ENCODE results near the gene ACOT8.
"Not testable (repeated sequence)": the region's sequence is repeated elsewhere in the genome, so short reads cannot be mapped to it uniquely, and the experiment has no call there.

Gene ACOT8

DNA sequence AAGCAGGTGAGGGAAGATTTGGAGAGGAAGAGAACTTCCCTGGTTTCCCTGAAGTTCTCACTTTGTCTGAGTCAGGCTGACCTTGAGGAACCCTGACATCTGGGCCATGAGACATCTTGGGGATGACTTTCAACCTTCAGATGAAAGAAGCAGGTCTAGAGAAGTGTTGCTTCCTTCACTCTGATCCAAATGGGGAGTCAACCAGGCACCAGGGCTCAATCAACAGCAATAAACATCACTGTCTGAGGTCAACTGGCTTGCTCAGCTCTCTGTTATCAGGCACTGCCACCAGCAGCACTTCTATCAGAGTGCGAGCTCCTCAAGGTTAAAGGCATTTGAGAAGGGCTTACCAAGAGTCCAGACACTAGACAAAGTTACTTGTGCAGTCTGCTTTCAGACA is 6.3 kb downstream of the ACOT8 start:
- DNase-seq, result no peak

GRCh38 chr20:45850238-45850637 is 7.0 kb downstream of the ACOT8 start:
- no peak for DNase-seq

GRCh38 chr20:45848969-45849582 is 8.1 kb downstream of the ACOT8 start:
- DNase-seq, result no peak

- DNase-seq, result no peak
Measured at GRCh38 chr20:45848421-45848820, 8.8 kb downstream of the ACOT8 start.

DNA sequence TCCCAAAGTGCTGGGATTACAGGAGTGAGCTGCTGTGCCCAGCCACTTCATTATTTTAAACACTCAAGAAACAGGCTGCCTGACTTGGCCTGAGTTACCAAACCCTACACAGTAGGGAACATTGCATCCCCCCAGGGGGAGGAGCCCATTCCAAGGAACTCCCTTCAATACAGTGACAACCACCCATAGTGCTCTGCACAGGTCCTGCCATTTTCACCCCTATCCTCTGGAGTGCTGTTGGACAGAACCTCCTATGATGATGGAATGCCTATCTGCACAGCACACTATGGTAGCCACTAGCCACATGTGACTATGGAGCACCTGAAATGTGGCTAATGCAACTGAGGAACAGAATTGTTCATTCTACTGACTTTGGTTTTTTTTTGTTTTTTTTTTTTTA is 11.7 kb downstream of the ACOT8 start:
- no peak for DNase-seq

DNA sequence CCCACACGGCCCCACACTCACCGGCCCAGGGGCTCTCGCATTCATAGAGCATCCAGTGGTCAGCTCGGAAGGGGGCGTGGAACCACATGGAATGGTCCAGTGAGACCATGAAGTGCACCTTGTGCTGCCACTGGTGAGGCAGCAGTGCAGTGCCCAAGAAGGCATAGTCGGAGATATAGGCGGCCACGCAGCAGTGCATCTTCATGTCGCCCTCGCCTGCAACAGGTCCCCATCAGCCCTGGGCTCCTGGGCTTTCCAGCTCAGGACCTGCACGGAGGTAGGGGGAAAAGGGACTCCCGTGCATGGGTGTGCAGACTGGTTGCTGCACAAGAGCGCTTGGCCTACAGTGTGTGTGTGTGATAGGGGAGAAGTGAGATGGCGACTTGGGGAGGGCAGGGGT is 13.7 kb downstream of the ACOT8 start:
- DNase-seq, result no peak

- DNase-seq, result no peak
Measured at GRCh38 chr20:45842169-45842812, 14.9 kb downstream of the ACOT8 start.

DNA sequence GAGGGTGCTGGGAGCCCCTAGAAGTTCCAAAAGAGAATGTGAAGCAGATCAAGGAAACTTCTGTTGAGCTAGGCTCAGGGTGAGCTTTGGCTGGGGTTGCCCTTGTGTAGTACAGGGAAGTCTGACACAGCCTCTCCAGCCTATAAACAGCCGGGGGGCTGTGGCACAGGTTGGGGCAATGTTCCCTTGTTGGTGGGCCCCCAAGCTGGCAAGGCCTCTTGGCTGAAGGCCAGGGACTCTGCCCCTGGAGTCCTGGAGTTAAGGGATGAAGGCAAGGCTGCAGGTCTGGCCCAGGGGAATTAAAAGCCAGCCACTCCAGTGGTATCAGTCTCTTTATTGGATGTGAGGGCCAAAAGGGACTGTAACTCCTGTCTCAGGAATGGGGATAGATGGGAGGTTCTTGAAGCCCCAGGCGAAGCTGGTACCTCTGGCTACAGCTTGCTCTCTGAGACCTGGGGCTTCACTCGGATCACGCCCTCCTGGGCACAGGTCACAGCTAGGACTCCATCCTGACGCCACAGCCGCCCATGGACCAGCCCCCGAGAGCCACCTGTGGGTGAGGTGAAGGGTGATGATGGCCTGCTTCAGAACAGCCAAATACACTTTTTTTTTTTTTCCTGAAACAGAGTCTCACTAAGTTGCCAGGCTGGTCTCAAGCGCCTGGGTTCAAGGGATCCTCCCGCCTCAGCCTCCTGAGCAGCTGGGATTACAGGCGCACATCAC is 15.6 kb downstream of the ACOT8 start:
- DNase-seq, result no peak

GRCh38 chr20:45840700-45841198 is 16.4 kb downstream of the ACOT8 start:
- no peak for DNase-seq

DNA sequence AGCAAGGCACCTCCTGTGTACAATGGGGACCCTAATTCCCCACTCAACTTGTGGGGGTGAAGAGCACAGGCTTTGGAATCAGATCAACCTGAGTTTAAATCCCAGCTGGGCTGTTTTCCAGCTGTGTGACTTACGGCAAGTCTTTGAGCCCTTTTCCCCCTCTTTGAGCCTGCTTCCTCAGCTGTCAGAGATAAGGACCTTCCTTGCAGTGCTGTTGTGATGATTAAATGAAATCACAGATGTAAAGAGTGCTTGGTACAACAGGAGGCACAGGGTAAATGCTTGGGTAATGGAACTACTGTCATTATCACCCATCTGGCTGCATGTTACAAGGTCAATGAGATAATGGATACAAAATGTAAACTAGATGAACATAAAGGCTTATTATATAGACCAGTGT is 20.4 kb downstream of the ACOT8 start:
- DNase-seq, result no peak

DNA sequence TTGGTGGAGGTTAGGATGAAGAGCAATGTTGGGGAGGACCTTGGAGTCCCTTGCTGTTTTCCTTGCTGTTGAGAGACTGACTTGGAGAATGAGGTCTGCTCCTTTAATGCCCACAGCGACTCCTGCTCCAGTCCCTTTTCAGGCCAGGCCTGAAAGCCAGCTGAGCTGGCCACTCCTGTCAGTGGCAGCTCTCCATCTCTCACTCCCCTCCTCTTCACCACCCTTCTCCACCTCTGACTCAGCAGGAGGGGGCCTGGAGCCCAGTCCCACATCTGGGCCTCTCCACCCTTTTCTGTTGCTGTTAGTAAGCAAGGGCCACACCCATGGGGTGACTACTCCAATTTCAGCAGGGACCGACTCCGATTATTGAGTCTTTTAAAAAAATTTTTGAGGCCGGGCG is 21.4 kb downstream of the ACOT8 start:
- no peak for DNase-seq

DNA sequence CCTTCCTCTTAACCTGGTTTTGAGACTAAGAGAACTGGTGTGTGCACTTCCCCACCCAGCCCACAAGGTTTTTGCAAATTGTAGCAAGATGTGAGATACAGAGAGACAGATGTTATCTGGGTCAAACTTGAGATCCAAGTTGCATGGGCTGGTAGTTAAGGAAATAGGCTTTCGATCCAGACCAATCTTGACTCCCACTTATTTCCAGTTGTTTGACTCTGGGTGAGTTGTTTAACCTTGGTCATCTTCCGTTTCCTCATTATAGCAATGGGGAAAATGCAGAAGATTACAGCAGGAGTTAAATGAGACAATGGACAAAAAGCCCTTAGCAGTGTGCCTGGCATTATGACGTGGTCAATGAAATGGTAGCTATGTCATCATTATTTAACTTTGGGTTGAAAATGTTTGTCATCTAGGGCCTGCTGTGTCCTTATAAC is 21.8 kb downstream of the ACOT8 start:
- DNase-seq, result no peak

DNA sequence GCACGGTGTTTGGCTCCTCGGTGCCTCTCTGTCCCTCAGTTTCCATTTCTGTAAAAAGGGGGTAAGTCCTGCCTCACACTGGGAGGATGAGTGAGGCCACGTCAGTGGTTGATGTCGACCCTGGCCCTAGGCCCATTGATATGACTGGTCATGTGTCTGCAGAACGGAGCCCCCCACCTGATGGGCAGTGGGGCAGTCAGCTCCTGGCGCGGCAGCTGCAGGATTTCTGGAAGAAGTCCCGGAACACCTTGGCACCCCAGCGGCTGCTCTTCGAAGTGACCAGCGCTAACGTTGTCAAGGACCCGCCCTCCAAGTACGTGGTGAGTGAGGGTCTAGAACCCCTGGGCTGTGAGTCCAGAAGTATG is 22.4 kb downstream of the ACOT8 start:
- no peak for DNase-seq

GRCh38 chr20:45833883-45834796 is 23.1 kb downstream of the ACOT8 start:
- peak; percentile 86 for DNase-seq

GRCh38 chr20:45833030-45833882 is 23.9 kb downstream of the ACOT8 start, which contains the start of gene SNX21:
Gene SNX21 (plus strand): TSS chr20:45833799. CDS start chr20:45833920, 121 bp downstream.
- DNase-seq, result peak; percentile 94

DNA sequence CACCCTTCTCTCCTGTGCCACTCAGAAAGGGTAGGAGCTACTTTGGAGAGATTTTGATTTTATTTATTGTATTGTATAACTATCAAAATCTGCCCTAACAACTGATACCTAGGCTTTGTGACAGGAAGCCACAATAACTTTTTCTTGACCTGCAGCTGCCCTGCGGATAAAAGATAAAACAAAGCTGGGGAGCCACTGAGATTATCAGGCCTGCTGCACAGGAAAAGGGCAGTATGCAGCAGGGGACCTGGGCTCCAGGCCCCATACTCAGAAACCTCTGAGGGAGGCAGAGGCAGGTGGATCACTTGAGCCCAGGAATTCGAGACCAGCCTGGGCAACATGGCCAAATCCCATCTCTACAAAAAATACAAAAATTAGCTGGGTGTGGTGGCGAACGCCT is 24.6 kb downstream of the ACOT8 start:
- DNase-seq, result no peak

DNA sequence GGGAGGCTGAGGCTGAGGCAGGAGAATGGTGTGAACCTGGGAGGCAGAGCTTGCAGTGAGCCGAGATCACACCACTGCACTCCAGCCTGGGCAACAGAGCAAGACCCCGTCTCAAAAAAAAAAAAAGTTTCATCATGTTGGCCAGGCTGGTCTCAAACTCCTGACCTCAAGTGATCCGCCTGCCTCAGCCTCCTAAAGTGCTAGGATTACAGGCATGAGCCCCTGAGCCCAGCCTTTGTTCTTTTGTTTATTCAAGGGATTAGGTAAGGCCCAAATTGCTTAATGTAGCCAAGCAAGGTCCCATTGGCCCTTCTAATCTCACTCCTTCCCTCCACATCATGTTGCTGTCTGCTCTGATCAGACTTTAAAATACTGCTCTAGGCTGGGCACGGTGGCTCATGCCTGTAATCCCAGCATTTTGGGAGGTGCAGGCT is 27.5 kb downstream of the ACOT8 start:
- DNase-seq, result not testable (repeated sequence)

DNA sequence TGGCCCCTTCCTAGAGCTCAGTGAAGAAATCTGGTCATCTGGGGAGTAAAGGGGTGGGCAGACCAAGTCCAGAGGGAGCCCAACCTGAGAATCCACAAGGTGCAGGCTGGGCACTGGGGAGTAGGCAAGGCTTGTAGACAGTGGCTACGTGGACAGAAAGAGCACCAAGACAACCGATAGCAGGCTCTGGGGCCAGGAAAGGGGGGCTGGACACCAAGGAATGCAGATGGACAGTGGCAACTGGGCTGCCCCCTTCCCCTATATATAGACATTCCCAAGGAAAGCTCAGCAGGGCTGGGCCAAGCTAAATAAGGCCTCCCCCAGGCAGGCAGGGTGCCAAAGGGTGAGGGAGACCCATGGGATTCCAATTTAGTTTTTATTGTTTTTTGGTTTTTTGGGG is 28.6 kb downstream of the ACOT8 start:
- no peak for DNase-seq

- DNase-seq, result no peak
Measured at GRCh38 chr20:45827712-45828111, 29.5 kb downstream of the ACOT8 start.

GRCh38 chr20:45827030-45827652 is 30.1 kb downstream of the ACOT8 start, which contains the start of gene TNNC2:
Gene TNNC2 (minus strand): TSS chr20:45827312. CDS start chr20:45827248, 64 bp downstream.
- DNase-seq, result no peak

GRCh38 chr20:45826381-45827019 is 30.7 kb downstream of the ACOT8 start:
- DNase-seq, result no peak

Data from islet precursor cell (in vitro differentiated cells).